ENCODE measurements around the gene XYLT1. TPM values are rescaled to one million over a fixed set of nuclear protein-coding genes. Genes with fewer than 3 reads are reported as not detected.

Gene XYLT1
- total and polyA plus RNA-seq, 10 of the 15 experiments (the other 5 are each of a cell fraction or from before 2014, with no cell fraction given), result 0.88 to 14.8 (median 5.8) TPM

GRCh38 chr16:17375461-17376304 is 95.1 kb downstream of the XYLT1 start (continued):
- TF ChIP-seq, protein P1, sequence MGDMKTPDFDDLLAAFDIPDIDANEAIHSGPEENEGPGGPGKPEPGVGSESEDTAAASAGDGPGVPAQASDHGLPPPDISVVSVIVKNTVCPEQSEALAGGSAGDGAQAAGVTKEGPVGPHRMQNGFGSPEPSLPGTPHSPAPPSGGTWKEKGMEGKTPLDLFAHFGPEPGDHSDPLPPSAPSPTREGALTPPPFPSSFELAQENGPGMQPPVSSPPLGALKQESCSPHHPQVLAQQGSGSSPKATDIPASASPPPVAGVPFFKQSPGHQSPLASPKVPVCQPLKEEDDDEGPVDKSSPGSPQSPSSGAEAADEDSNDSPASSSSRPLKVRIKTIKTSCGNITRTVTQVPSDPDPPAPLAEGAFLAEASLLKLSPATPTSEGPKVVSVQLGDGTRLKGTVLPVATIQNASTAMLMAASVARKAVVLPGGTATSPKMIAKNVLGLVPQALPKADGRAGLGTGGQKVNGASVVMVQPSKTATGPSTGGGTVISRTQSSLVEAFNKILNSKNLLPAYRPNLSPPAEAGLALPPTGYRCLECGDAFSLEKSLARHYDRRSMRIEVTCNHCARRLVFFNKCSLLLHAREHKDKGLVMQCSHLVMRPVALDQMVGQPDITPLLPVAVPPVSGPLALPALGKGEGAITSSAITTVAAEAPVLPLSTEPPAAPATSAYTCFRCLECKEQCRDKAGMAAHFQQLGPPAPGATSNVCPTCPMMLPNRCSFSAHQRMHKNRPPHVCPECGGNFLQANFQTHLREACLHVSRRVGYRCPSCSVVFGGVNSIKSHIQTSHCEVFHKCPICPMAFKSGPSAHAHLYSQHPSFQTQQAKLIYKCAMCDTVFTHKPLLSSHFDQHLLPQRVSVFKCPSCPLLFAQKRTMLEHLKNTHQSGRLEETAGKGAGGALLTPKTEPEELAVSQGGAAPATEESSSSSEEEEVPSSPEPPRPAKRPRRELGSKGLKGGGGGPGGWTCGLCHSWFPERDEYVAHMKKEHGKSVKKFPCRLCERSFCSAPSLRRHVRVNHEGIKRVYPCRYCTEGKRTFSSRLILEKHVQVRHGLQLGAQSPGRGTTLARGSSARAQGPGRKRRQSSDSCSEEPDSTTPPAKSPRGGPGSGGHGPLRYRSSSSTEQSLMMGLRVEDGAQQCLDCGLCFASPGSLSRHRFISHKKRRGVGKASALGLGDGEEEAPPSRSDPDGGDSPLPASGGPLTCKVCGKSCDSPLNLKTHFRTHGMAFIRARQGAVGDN (IDR thresholded peaks at IDR 0.05), result 0 out of 2 replicates have a peak, but pooled peaks have one; percentile 48
- TF ChIP-seq ZNF24 (IDR thresholded peaks at IDR 0.05), result no peak
- TF ChIP-seq WRNIP1 (IDR thresholded peaks at IDR 0.05; ENCODE audit: borderline replicate concordance, low read depth, low read length), result no peak
- 0 out of 2 replicates have a peak, but pooled peaks have one; percentile 13 for TF ChIP-seq CREM (IDR thresholded peaks at IDR 0.05; ENCODE audit: low read depth)
- TF ChIP-seq CREB1 (IDR thresholded peaks at IDR 0.05; ENCODE audit: low read depth), result peak; percentile 44; the same call in 1 of the 2 replicates
- TF ChIP-seq YY1 (IDR thresholded peaks at IDR 0.05; ENCODE audit: low read depth, low read length), result 0 out of 2 replicates have a peak, but pooled peaks have one; percentile 29
- TF ChIP-seq BHLHE40 (IDR thresholded peaks at IDR 0.05; ENCODE audit: borderline replicate concordance in 1 of 2, low read depth in 2 of 2, low read length in 1 of 2), result peak in 1 of 2 experiments; percentile 35; a peak in 1 of 4 replicates
- TF ChIP-seq, protein P2, sequence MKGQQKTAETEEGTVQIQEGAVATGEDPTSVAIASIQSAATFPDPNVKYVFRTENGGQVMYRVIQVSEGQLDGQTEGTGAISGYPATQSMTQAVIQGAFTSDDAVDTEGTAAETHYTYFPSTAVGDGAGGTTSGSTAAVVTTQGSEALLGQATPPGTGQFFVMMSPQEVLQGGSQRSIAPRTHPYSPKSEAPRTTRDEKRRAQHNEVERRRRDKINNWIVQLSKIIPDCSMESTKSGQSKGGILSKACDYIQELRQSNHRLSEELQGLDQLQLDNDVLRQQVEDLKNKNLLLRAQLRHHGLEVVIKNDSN (IDR thresholded peaks at IDR 0.05; ENCODE audit: borderline replicate concordance, extremely low read length, insufficient read depth, low read depth, low read length), result no peak
- TF ChIP-seq EED (IDR thresholded peaks at IDR 0.05; ENCODE audit: low read depth), result peak; percentile 71
- no peak for TF ChIP-seq E4F1 (IDR thresholded peaks at IDR 0.05; ENCODE audit: borderline replicate concordance, partially characterized antibody)
- no peak for TF ChIP-seq STAT1 (conservative IDR thresholded peaks at IDR 0.05)
- TF ChIP-seq RUNX3 (IDR thresholded peaks at IDR 0.05; ENCODE audit: low read length), result 0 out of 2 replicates have a peak, but pooled peaks have one; percentile 60
- 0 out of 2 replicates have a peak, but pooled peaks have one; percentile 29 for TF ChIP-seq BCL11A (IDR thresholded peaks at IDR 0.05; ENCODE audit: low read depth, low read length)
- TF ChIP-seq SMC3 (IDR thresholded peaks at IDR 0.05; ENCODE audit: borderline replicate concordance, low read length), result 0 out of 2 replicates have a peak, but pooled peaks have one; percentile 14
- TF ChIP-seq, protein P3, sequence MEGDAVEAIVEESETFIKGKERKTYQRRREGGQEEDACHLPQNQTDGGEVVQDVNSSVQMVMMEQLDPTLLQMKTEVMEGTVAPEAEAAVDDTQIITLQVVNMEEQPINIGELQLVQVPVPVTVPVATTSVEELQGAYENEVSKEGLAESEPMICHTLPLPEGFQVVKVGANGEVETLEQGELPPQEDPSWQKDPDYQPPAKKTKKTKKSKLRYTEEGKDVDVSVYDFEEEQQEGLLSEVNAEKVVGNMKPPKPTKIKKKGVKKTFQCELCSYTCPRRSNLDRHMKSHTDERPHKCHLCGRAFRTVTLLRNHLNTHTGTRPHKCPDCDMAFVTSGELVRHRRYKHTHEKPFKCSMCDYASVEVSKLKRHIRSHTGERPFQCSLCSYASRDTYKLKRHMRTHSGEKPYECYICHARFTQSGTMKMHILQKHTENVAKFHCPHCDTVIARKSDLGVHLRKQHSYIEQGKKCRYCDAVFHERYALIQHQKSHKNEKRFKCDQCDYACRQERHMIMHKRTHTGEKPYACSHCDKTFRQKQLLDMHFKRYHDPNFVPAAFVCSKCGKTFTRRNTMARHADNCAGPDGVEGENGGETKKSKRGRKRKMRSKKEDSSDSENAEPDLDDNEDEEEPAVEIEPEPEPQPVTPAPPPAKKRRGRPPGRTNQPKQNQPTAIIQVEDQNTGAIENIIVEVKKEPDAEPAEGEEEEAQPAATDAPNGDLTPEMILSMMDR (IDR thresholded peaks at IDR 0.05 in 2 of 3, conservative IDR thresholded peaks at IDR 0.05 in 1 of 3; ENCODE audit: control insufficient read depth in 2 of 3, extremely low read depth in 1 of 3, insufficient read depth in 1 of 3, low read depth in 3 of 3, low read length in 3 of 3), result peak in 1 of 3 experiments; percentile 9; a peak in 1 of 6 replicates
- TF ChIP-seq IKZF2 (IDR thresholded peaks at IDR 0.05), result peak; percentile 51 to 58; a peak in 2 of 4 replicates
- TF ChIP-seq BCL3 (IDR thresholded peaks at IDR 0.05; ENCODE audit: borderline replicate concordance, insufficient read depth, low read depth, low read length, poor library complexity, severe bottlenecking), result no peak

Measured in GM12878 (cell line).